Osteoblast (primary cell): ENCODE measurements around the gene ROS1. TPM values are rescaled to one million over a fixed set of nuclear protein-coding genes. Genes with fewer than 3 reads are reported as not detected.
A peak's percentile ranks its signal among the peaks of the same experiment; 100 is the strongest.
"Not testable (repeated sequence)": the region's sequence is repeated elsewhere in the genome, so short reads cannot be mapped to it uniquely, and the experiment has no call there.

Source experiments
- DNase-seq: peaks from one replicate; pipeline ENCODE4 v3.0.0; 2011; ENCODE audit warnings: low spot score, mixed read lengths; ENCODE audit not compliant: insufficient read length; ENCODE audit errors: missing footprints
- H2AFZ ChIP-seq: 2 replicates; pipeline ENCODE4 v1.6.0; 2011; ENCODE audit warnings: mild to moderate bottlenecking, low read length
- H3K27ac ChIP-seq: 2 replicates; pipeline ENCODE4 v1.5.1; 2011; ENCODE audit warnings: mild to moderate bottlenecking, low read depth, low read length, moderate library complexity
- H3K27me3 ChIP-seq: 2 replicates; pipeline ENCODE4 v1.6.0; 2012; ENCODE audit warnings: mild to moderate bottlenecking, control low read depth, inconsistent platforms, low read length, moderate library complexity; ENCODE audit not compliant: insufficient read depth
- H3K36me3 ChIP-seq: 2 replicates; pipeline ENCODE4 v1.5.1; 2011; ENCODE audit warnings: mild to moderate bottlenecking, low read length, control low read depth, moderate library complexity; ENCODE audit not compliant: insufficient read depth
- H3K4me1 ChIP-seq: 2 replicates; pipeline ENCODE4 v1.5.1; 2011; ENCODE audit warnings: mild to moderate bottlenecking, low read length, control low read depth, moderate library complexity; ENCODE audit not compliant: insufficient read depth
- H3K4me2 ChIP-seq: 2 replicates; pipeline ENCODE4 v1.6.0; 2011; ENCODE audit warnings: mild to moderate bottlenecking, low read length; ENCODE audit not compliant: insufficient read depth
- H3K4me3 ChIP-seq: fragments of 200-600 bp; sonication (generic); 3 replicates; pipeline ENCODE4 v1.5.1; 2012; ENCODE audit warnings: mild to moderate bottlenecking, low read length, inconsistent platforms; ENCODE audit not compliant: insufficient read depth
- H3K79me2 ChIP-seq: 2 replicates; pipeline ENCODE4 v1.6.0; 2012; ENCODE audit warnings: mild to moderate bottlenecking, low read length, control low read depth, inconsistent platforms; ENCODE audit not compliant: insufficient read depth
- H3K9me3 ChIP-seq: 2 replicates; pipeline ENCODE4 v1.5.1; 2011; ENCODE audit warnings: low read depth, low read length, control low read depth
- H4K20me1 ChIP-seq: 2 replicates; pipeline ENCODE4 v1.6.0; 2012; ENCODE audit warnings: mild to moderate bottlenecking, low read length, control low read depth; ENCODE audit not compliant: insufficient read depth
- total RNA-seq: library from RNA; depleted of rRNA; stranded (reverse); fragments of >200 nt; gene quantifications from 2 replicates; pipeline ENCODE4 v1.2.3, GENCODE V29; 2012
- TF ChIP-seq, protein P1 (sequence below): IDR thresholded peaks from 2 replicates; pipeline ENCODE4 v1.5.1; 2011; ENCODE audit warnings: mild to moderate bottlenecking, low read depth, low read length, moderate library complexity; ENCODE audit errors: extremely low read depth

Gene ROS1
- total RNA-seq, 1 donor: 1.4 TPM

GRCh38 chr6:117375446-117375845 is 50.3 kb downstream of the ROS1 start:
- no peak for DNase-seq
- TF ChIP-seq, protein P1, sequence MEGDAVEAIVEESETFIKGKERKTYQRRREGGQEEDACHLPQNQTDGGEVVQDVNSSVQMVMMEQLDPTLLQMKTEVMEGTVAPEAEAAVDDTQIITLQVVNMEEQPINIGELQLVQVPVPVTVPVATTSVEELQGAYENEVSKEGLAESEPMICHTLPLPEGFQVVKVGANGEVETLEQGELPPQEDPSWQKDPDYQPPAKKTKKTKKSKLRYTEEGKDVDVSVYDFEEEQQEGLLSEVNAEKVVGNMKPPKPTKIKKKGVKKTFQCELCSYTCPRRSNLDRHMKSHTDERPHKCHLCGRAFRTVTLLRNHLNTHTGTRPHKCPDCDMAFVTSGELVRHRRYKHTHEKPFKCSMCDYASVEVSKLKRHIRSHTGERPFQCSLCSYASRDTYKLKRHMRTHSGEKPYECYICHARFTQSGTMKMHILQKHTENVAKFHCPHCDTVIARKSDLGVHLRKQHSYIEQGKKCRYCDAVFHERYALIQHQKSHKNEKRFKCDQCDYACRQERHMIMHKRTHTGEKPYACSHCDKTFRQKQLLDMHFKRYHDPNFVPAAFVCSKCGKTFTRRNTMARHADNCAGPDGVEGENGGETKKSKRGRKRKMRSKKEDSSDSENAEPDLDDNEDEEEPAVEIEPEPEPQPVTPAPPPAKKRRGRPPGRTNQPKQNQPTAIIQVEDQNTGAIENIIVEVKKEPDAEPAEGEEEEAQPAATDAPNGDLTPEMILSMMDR: no peak
- H2AFZ ChIP-seq: no peak overlapping the region
- no peaks in the 10 kb centered on the region for H3K4me1 ChIP-seq
- no peak overlapping the region for H3K27ac ChIP-seq
- no peaks in the 10 kb centered on the region for H3K79me2 ChIP-seq
- H3K27me3 ChIP-seq: no peaks in the 10 kb centered on the region
- H3K36me3 ChIP-seq: no peaks in the 10 kb centered on the region
- no peak overlapping the region for H3K4me3 ChIP-seq
- H3K9me3 ChIP-seq: no peaks in the 10 kb centered on the region
- H3K4me2 ChIP-seq: no peak overlapping the region
- no peaks in the 10 kb centered on the region for H4K20me1 ChIP-seq

DNA sequence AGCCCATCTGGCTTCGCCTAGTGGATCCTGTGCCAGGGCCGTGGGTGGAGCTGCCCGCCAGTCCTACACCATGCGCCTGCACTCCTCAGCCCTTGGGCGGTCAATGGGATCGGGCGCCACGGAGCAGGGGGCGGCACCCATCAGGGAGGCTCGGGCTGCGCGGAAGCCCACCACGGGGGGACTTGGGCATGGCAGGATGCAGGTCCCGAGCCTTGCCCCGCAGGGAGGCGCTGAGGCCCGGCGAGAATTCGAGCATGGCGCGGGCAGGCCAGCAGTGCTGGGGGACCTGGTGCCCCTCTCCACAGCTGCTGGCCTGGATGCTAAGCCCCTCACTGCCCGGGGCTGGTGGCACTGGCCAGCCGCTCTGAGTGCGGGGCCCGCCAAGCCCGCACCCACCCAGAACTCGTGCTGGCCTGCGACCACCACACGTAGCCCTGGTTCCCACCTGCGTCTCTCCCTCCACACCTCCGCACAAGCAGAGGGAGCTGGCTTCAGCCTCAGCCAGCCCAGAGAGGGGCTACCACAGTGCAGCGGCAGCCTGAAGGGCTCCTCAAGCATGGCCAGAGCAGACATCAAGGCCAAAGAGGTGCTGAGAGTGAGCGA is 52.4 kb downstream of the ROS1 start:
- DNase-seq: no peak
- no peaks in the 10 kb centered on the region for H3K36me3 ChIP-seq
- no peak overlapping the region for H3K27ac ChIP-seq
- TF ChIP-seq, protein P1: no peak
- H3K79me2 ChIP-seq: no peaks in the 10 kb centered on the region
- no peaks in the 10 kb centered on the region for H4K20me1 ChIP-seq
- no peak overlapping the region for H3K4me3 ChIP-seq
- H3K27me3 ChIP-seq: no peaks in the 10 kb centered on the region
- no peaks in the 10 kb centered on the region for H3K9me3 ChIP-seq
- no peak overlapping the region for H2AFZ ChIP-seq
- H3K4me1 ChIP-seq: no peaks in the 10 kb centered on the region
- no peak overlapping the region for H3K4me2 ChIP-seq

DNA sequence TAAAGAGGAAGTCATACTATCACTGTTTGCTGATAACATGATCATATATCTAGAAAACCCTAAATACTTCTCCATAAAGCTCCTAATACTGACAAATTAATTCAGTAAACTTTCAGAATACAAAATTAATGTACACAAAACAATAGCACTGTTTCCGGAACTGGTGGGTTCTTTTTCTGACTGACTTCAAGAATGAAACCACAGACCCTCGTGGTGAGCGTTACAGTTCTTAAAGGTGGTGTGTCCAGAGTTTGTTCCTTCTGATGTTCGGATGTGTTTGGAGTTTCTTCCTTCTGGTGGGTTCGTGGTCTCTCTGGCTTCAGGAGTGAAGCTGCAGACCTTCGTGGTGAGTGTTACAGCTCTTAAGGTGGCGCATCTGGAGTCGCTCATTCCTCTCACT is 53.5 kb downstream of the ROS1 start:
- not testable (repeated sequence) for H3K9me3 ChIP-seq, H3K79me2 ChIP-seq, DNase-seq, H3K27ac ChIP-seq, H4K20me1 ChIP-seq, H3K36me3 ChIP-seq, H2AFZ ChIP-seq, H3K4me2 ChIP-seq, H3K27me3 ChIP-seq, H3K4me3 ChIP-seq, H3K4me1 ChIP-seq

DNA sequence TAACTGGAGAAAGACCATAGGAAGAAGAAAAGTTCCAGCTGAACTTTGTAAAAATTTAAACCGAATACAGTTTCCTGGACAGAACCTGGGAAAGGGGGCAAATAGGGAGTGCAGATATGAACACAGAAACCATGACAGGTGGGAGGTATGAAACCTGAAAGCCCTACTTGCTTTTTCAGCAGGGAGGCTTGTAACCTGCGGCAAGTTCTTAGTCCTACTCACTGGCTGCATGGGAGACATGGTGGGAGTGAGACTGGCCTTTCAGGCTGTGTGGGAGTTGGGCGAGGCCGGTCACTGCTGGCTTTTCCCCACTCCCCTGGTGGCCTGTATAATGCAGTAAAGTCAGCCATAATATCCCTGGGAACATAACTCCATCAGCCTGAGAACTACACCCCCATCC is 54.2 kb downstream of the ROS1 start:
- H3K36me3 ChIP-seq: no peaks in the 10 kb centered on the region
- no peaks in the 10 kb centered on the region for H4K20me1 ChIP-seq
- no peaks in the 10 kb centered on the region for H3K4me1 ChIP-seq
- H3K79me2 ChIP-seq: no peaks in the 10 kb centered on the region
- peak; percentile 30 for DNase-seq
- no peak overlapping the region for H3K4me3 ChIP-seq
- TF ChIP-seq, protein P1: no peak
- no peak overlapping the region for H3K4me2 ChIP-seq
- no peak overlapping the region for H3K27ac ChIP-seq
- H3K9me3 ChIP-seq: no peaks in the 10 kb centered on the region
- no peaks in the 10 kb centered on the region for H3K27me3 ChIP-seq
- H2AFZ ChIP-seq: no peak overlapping the region
